Activated CD8-positive, alpha-beta memory T cell treated with anti-CD3 and anti-CD28 coated beads, Interleukin-2, amount 50 U/mL, for 48 hours (primary cell): ENCODE measurements around the gene STEAP1B.
"Not testable (repeated sequence)": the region's sequence is repeated elsewhere in the genome, so short reads cannot be mapped to it uniquely, and the experiment has no call there.

Experiments
- DNase-seq: peaks from one replicate; pipeline ENCODE4 v3.0.0-alpha.2; 2020

Gene STEAP1B

DNA sequence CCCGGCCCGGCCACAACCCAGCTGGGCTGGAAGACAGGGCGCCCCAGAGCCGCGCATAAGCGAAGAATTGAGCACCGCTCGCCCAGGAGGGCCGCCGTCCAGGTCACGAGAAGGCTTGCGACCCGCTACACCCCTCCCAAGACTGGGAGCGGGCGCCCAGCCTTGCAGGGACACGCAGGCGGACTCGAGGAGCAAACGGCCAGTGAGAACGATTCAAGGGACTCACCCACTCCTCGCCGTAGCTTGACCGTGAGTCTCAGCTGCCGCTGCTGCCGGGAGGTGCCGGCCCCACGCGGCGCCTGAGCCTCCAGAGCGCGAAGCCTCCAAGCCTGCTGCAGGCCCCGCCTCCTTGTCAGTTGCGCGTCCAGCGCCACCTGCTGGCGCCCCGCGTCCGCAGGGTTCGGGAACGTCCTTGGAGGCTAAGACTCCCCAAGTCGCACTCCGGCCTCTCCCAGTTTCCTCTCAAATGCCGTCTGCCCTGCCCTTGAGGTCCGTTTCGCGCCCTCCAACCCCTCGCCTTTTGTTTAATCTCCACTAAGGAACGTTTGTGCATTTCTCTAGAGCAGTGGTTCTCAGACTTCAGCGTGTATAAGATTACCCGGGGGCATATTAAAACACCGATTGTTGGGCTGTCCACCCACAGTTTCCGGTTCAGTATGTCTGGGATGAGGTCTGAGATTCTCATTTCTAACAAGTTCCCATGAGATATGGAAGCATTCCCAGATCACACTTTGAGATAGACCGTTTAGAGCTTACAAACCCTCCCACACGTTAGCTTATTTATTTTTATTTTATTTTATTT, at the start of gene STEAP1B:
Gene STEAP1B, minus strand, starts transcription at position 301 of the 802 bp plus-strand sequence. CDS start 5,333 bp downstream, outside the sequence.
- peak; percentile 95 for DNase-seq

DNA sequence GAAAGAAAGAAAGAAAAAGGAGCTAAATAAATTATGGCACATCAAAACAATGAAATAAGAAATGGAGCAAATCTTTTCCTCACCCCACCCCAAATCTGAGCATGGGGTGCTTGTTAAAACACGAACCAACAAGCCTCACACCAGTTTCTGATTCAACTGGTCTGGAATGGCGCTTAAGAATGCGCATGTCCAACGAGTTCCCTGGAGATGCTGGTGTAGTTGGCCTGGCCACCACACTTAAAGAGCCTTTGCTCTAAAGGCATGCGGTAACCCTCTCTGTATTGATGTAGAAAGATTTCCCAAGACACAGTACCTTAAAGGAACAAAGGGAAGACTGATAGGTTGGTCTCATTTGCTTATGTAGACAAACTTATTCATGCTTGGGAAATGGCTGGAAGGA, 49.1 kb upstream of the STEAP1B start:
- DNase-seq: no peak

DNA sequence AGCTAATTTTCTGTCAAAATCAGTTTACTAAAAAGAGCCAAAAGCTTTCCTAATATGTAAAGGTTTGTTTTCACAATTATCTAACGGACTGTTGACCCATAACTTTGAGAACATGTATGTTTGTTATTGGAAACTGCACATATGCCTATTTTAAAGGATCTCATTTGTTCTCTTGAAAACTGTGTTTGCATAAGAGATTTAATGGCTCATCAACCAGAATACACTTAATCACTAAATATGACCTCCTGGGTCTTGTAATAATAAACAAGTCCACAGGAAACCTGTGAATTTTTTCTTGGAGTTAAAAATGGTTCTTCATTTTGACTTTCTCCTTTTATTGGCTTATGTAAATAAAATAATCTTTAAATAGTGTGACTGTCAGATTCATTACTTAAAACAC, 48.3 kb upstream of the STEAP1B start:
- DNase-seq: no peak

DNA sequence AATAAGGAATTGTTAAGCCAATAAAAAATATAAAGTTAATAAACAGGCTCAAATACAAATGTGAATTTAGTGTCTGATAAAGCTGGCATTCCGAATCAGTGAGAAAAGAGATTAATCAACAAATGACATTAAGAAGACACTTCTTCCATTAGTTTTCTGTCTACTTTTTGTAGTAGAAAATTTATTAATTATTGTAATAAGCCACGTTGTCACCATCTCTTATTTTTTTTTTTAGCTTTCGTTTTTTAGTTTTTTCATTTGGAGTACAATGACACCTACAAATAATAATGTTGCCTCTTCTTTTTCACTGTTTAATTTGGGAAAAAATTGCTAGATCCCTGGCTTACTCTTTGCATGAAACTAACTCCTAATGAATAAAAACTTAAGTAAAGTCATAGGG, 46.8 kb upstream of the STEAP1B start:
- no peak for DNase-seq

DNA sequence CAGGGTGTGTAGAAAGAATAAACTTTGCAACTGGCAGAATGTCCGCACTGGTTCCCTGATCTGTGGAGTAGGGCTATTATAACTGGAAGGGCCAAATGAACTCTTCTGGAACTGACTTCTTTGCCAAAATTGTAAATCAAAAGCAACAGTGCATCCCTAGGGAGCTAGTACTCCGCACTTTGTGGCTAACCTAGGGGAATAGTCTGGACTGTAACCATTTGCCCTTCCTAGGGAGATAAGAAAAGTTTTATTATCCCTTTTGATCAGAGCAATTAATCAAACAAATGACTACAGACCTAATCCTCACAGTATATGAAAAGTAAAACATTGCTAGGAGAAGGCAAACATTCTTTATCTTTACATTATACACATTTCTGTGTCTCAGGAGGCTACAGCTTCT, 45.5 kb upstream of the STEAP1B start:
- DNase-seq: no peak

DNA sequence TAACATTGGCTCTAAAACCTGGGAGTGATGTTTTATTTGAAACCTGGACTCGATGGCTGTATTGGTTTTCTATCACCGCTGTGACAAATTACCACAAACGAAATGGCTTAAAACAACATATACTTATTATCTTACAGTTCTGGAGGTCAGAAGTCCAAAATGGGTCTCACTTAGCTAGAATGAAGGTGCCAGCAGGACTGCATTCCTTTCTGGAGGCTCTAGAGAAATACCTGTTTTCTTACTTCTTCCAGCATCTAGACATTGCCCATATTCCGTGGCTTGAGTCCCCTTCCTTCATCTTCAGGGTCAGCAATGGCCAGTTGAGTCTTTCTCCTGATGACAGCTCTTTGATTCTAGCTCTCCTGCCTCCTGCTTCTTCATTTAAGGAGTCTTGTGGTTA, 44.3 kb upstream of the STEAP1B start:
- DNase-seq: no peak

DNA sequence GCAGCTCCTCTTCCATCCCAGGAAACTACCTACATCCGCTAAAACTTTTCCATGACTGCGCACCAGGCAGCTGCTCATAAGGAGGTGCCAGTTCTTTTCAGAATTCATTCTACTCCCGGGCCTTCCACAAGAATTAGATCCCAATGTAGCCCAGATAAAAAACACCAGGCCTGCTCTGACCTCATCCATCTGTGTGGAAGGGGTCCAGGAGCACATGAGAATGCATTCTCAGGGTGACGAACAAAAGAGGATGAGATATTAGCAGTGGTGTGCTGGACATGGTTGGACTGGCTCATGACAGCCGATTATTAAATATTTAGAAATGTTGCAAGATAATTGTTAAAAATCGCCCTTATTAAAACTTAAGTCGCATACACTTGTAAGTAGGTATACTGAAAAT, 43.2 kb upstream of the STEAP1B start:
- DNase-seq: no peak

DNA sequence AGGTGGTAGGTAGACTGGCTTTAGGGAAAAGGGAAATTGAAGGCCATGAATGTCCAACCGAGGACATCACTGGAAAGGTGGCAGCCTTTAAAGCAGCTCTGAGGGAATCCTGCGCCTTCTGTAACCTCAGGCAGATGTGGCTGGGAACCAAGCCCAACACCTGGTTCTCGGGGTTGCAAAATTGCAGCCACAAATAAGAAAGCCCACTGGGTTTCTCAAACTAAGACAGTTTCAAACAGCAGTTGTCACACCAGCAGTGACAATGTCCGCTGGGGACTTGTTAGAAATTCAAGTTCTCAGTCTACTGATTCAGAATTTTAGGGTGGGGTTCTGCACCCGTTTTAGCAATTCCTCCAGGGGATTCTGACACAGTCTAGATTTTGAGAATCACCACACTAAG, 42.7 kb upstream of the STEAP1B start:
- DNase-seq: no peak

DNA sequence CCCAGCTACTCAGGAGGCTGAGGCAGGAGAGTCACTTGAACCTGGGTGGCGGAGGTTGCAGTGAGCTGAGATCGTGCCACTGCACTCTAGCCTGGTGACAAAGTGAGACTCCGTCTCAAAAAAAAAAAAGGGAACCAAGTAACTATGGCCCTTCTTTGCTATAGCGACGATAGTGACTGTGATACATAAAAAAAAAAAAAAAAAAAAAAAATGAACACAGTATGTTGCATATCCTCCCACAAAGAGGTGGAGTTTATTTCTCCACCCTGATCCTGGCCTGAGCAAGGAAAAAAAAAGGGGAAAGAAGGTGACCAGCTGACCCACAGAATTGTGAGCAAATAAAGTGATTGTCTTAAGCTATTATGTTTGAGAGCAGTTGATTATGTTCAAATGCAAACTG, 42.3 kb upstream of the STEAP1B start:
- DNase-seq: no peak

DNA sequence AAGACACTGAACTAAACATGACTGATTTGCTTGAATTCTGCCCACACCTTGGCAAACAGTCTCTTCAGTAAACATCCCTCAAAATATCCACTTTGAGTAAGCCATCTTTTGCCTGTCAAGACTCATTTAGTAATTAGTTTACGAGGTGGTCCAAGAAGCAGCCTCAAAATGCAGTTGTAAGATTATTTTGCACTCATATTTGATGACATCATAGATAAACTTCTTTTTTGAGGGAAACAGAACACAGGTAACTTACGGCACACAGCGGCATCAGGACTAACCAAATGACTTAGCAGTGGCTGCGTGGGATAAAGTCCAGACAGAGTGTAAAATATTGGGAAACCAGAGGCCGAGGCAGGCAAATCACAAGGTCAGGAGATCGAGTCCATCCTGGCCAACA, 41.8 kb upstream of the STEAP1B start:
- DNase-seq: no peak

DNA sequence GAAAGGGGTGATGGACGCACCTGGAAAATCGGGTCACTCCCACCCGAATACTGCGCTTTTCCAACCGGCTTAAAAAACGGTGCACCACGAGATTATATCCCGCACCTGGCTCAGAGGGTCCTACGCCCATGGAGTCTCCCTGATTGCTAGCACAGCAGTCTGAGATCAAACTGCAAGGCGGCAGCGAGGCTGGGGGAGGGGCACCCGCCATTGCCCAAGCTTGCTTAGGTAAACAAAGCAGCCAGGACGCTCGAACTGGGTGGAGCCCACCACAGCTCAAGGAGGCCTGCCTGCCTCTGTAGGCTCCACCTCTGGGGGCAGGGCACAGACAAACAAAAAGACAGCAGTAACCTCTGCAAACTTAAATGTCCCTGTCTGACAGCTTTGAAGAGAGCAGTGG, 28.5 kb upstream of the STEAP1B start:
- DNase-seq: not testable (repeated sequence)

DNA sequence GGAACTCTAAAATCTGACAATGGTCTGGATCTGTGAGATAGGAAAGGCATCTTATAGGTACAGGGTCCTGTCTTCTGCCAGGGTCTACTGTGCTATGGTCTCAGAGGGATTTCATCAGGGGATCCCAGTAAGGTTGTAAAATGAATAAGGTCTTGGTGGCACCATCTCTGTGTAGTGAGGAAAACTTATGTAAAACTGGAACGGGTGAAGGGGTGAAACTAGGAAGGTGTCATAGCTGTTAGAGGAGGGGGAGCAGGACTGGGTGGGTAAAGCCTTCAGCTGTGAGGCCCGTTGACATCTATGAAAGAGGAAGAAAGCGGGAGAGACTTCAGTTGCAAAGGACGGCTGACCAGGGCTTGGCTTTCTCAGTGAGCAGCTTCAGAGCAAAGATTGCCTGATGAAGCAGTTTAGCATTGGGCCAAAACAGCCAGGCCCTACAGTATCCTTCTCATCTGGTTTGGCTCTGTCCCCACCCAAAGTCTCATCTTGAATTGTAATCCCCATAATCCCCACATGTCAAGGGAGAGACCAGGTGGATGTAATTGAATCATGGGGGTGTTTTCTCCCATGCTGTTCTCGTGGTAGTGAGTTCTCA, 24.5 kb upstream of the STEAP1B start:
- not testable (repeated sequence) for DNase-seq

DNA sequence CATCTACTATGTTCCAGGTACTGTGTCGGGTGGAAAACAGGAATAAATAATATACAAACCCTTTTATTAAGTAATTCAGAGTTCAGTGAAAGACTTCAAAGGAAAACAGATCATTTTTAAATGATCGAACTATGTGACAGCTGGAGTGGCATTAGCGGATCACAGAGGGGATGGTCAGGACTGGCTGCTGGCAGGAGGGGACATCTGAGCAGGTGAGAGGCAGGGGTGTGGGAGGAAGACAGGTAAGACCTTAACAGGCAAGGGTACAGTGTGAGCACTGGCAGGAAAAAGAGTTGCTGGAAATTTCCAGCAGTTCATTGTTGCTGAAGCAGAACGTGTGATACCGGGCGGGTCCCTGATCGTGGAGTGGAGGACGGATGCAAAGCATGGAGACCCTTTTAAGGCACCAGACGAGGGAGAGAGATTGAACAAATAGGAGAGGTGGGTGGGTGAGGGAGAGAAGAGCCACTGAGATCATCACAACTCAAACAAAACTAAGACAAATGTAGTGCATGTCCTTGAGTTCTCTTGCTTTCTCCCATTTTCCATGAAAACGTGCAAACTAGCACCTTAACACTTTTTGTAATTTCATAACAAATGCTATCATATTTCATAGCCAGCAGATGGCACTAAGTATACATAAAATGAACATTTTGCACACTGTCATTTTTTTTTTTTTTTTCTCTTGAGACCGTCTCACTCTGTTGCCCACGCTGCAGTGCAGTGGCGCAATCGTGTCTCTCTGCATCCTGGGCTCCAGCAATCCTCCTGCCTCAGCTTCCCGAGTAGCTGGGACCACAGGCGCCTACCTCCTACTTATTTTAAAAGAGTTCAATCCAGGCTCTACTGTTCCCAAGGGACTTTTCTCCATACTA, 23.7 kb upstream of the STEAP1B start:
- DNase-seq: not testable (repeated sequence)

DNA sequence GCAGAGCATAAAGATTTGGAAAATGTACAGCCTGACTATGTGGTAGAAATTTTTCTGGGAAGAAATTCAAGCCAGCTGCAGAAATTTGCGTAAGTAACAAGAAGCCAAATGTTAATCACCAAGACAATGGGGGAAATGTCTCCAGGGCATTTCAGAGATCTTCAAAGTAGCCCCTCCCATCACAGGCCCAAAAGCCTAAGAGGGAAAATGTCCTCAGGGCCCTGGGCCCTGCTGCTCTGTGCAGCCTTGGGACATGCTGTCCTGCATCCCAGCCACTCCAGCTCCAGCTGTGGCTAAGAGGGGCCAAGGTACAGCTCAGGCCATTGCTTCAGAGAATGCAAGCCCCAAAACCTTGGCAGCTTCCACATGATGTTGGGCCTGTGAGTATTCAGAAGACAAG, 19.6 kb upstream of the STEAP1B start:
- not testable (repeated sequence) for DNase-seq

DNA sequence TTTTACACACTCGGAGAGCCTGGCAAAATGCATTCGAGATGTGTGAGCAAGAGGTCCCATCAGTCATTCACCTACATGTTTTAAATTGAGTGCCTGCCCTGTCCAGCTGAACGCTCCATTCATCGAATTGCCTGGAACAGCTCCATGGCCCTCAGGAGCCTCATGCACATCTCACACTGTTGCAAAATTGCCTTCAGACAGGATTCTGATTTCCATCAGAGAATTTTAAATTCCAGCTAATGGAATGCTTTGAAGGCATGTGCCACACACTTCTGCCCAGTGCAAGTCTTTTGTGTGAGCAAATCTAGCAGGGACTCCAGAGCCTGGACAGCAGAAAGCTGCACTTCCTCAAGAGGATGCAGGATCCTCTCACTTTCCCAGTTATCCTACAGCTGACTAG, 17.0 kb upstream of the STEAP1B start:
- not testable (repeated sequence) for DNase-seq

DNA sequence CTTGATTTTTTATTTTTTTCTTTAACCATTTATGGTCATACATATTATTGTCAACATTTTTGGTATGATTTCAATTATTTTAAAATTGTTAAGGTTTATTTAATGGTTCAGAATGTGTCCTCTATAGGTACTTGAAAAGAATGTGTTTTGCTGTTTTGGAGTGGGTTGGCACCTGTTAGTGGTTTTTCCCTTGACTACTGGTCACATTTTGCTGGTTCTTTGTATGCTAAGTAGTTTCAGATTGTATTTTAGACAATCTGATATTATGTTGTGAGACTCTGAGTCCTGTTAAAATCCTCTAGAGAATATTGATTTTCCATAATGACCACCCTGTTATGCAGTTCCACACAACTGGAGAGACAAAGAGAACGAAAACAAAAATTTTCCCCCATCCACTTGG, 15.0 kb upstream of the STEAP1B start:
- not testable (repeated sequence) for DNase-seq

DNA sequence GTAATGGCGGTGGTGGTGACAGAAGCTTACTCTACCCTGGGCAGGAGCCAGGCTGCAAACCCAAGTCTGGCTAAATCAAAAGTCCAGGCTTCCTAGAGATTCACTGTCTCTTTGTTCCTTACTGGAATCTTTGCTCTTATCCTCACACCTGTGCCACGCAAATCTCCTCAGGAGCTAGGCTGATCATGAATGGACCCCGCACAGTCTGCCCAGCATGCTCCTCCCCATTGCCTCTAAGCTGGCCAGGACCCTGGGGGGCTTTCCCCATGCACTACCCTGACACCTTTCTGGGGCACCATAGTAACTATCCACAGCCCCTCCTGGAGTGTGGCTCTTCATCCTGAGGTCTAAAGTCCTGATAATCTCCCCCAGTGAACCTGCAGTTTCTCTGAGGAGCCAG, 7.3 kb upstream of the STEAP1B start:
- DNase-seq: not testable (repeated sequence)

DNA sequence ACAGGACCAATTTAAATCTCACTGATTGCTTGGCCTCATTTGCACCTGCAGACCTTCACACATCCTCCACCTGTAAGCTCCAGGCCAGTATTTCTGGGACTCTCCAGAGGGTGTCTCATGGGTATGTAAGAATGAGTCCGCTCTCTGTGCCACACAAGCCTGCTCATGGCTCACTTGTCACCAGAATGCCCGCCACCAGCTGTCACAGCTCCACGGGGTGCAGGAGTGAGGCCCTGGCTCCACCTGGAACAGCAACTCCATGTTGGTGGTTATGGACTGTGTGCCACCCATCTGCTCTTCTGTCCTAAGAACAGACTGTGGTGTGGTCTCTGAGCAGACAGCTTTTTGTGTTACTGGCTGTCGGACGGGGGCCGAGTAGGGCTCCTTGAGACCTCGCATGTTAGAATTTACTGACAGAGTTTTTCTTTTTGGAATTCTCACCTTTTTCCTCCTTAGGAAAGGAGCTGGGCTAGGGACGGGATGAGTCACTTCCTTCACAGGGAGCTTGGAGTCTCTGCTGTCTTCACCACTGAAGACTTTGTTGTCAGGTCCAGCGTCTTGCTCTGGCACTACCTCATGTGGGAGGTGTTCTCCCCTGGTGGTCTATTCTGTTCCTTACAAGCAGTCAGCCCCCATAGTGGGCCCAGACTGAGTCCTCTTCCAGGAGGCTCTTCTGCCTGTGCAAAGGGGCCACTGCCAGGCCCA, 6.5 kb upstream of the STEAP1B start:
- DNase-seq: not testable (repeated sequence)

DNA sequence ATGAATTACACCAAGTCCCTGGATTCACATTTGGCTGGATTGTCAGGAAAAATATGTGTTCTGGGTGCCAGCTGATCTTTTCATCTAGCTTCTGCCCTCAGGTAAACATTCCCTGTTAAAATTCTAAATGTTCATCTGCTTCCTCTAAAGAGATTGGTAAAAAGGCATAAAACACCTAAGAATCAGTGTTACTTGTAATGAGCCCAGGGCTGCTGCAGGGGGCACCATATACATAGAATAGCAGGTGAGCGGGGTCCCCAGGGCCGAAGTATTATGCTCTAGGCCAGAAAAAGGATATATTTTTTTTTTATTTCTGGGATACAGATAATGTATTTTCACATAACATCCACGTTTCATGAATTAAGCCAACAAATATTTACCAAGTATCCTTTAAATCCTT, 4.5 kb upstream of the STEAP1B start:
- not testable (repeated sequence) for DNase-seq

DNA sequence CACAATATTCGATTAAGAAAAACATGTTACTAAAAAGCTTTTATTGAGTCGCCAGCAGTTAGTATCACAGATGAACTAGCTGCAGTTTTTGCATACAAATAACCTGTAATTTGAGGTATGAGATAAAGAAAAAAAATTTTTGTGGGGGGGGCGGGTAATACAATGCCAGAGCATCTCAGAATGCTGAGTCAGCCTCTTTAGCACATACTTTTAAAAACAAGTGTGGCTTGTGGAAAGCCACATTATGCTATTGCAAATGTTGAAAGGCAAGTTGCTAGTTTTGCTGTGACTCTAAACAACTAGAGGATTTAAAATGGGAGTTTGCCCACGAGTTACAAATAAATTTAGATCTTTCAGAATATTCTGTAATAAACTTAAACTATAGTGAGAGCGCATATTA, 2.1 kb upstream of the STEAP1B start:
- not testable (repeated sequence) for DNase-seq

DNA sequence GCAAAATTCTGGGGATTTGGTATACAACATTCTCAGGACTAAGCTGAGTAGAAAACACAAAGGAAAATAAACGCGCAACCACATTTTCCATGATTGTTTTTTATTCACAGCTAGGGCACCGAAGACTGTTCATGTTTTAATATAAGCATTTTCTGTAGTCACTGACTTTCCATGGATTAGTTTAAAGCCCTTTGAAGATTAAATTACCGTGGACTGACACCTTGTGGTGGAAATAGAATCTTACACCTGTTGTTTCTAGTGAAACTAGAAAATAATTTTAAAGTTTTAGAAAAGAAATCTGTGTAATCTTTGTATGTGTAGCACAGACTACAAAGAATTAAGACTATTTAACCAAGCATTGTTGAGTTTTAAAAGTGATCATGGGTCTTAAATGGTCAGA, 1.3 kb upstream of the STEAP1B start:
- DNase-seq: not testable (repeated sequence)

DNA sequence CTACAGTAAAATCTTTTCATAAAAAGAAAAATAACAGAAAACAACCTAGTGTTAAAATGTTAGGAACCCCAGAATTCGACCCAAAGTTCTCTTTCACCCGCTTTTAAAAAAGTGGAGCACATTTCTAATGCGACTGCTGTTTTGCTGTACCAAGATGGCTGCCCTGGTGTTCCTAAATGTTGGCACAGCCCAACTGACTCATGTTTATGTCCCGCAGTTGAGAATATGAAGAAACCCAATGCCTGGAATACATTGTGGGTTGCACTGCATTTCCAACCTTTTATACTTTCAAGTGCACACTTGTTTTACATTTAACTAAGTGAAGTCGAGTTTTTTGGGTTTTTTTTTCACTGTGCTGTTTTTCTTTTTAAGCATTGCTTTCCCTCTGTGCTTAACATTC, 944 bp downstream of the STEAP1B start:
- no peak for DNase-seq

DNA sequence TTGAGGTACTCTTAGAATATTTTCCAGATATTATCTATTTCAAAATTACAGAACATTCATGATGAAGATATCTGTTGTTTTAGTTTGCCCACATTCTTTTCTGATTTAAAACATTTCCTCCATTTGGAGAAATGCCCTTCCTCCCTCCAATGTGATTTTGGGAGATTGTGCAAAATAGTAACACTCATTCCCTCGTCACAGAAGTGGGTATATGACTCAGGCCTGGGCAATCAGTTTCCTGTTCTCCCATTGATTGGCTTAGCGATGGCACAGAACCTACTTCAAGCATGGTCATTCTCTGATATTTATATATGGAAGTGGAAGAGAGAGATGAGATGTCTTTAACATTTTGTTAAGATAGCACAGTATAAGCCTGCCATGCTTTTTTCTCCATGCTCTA, 3.1 kb downstream of the STEAP1B start:
- not testable (repeated sequence) for DNase-seq
